ENCODE results near the gene MED16. TPM values are rescaled to one million over a fixed set of nuclear protein-coding genes. Genes with fewer than 3 reads are reported as not detected.

The MED16 gene
- total and polyA plus RNA-seq, 2 of the 13 experiments (the other 11 are each of a cell fraction or from before 2014, with no cell fraction given): 13.3 to 14.8 TPM

- TF ChIP-seq ZNF574 (CRISPR knock-in tag; IDR thresholded peaks at IDR 0.05) (no peak), MYPOP (CRISPR knock-in tag; IDR thresholded peaks at IDR 0.05) (no peak), ZNF773 (CRISPR knock-in tag; IDR thresholded peaks at IDR 0.05; ENCODE audit: borderline replicate concordance) (no peak), MED13 (CRISPR knock-in tag; IDR thresholded peaks at IDR 0.05) (no peak), BCL6 (CRISPR knock-in tag; IDR thresholded peaks at IDR 0.05) (no peak), ZNF468 (CRISPR knock-in tag; IDR thresholded peaks at IDR 0.05) (no peak), HNF4G (IDR thresholded peaks at IDR 0.05; ENCODE audit: borderline replicate concordance, low read depth, low read length) (0 out of 2 replicates have a peak, but pooled peaks have one; percentile 30), HNF4G (CRISPR knock-in tag; IDR thresholded peaks at IDR 0.05; ENCODE audit: borderline replicate concordance, low read depth) (no peak), NR2F1 (CRISPR knock-in tag; IDR thresholded peaks at IDR 0.05) (peak in 1 of 2 experiments; percentile 29; a peak in 1 of 4 replicates), KDM1A (CRISPR knock-in tag; IDR thresholded peaks at IDR 0.05) (no peak), ZBTB3 (CRISPR knock-in tag; IDR thresholded peaks at IDR 0.05; ENCODE audit: borderline replicate concordance, low read depth) (no peak), ZBTB21 (CRISPR knock-in tag; IDR thresholded peaks at IDR 0.05) (no peak), ZNF326 (CRISPR knock-in tag; IDR thresholded peaks at IDR 0.05; ENCODE audit: borderline replicate concordance) (no peak), ZBTB40 (IDR thresholded peaks at IDR 0.05) (no peak), ZBTB40 (CRISPR knock-in tag; IDR thresholded peaks at IDR 0.05) (no peak; the same call in 1 of the 2 replicates), ZSCAN9 (CRISPR knock-in tag; IDR thresholded peaks at IDR 0.05; ENCODE audit: borderline replicate concordance) (no peak; the same call in 1 of the 2 replicates), ZFAT (CRISPR knock-in tag; conservative IDR thresholded peaks at IDR 0.05) (no peak)
Measured at GRCh38 chr19:925526-926322, 32.7 kb upstream of the MED16 start, which contains the start of gene ARID3A (continued).
